Measurements from ENCODE around the gene FCHSD2.
"Not testable (repeated sequence)": the region's sequence is repeated elsewhere in the genome, so short reads cannot be mapped to it uniquely, and the experiment has no call there.

The FCHSD2 gene

GRCh38 chr11:73116636-73117035, 25.5 kb downstream of the FCHSD2 start:
- no peak for DNase-seq

- no peak for DNase-seq
Measured at GRCh38 chr11:73114835-73115220, 27.3 kb downstream of the FCHSD2 start.

GRCh38 chr11:73114110-73114834, 27.8 kb downstream of the FCHSD2 start:
- DNase-seq: no peak

GRCh38 chr11:73113426-73113825, 28.7 kb downstream of the FCHSD2 start:
- DNase-seq: no peak

- DNase-seq: no peak
Measured at GRCh38 chr11:73107597-73107996, 34.5 kb downstream of the FCHSD2 start.

GRCh38 chr11:73106347-73106746, 35.8 kb downstream of the FCHSD2 start:
- DNase-seq: no peak

- no peak for DNase-seq
Measured at GRCh38 chr11:73100578-73100977, 41.5 kb downstream of the FCHSD2 start.

- no peak for DNase-seq
Measured at GRCh38 chr11:73099512-73100266, 42.4 kb downstream of the FCHSD2 start.

GRCh38 chr11:73095613-73096012, 46.5 kb downstream of the FCHSD2 start:
- DNase-seq: no peak

GRCh38 chr11:73091521-73092305, 50.4 kb downstream of the FCHSD2 start:
- no peak for DNase-seq

- DNase-seq: no peak
Measured at GRCh38 chr11:73087730-73088129, 54.4 kb downstream of the FCHSD2 start.

- no peak for DNase-seq
Measured at GRCh38 chr11:73085189-73085875, 56.8 kb downstream of the FCHSD2 start.

- DNase-seq: no peak
Measured at GRCh38 chr11:73078631-73079030, 63.5 kb downstream of the FCHSD2 start.

- DNase-seq: no peak
Measured at GRCh38 chr11:73077454-73077853, 64.7 kb downstream of the FCHSD2 start.

GRCh38 chr11:73074319-73074718, 67.8 kb downstream of the FCHSD2 start:
- DNase-seq: no peak

GRCh38 chr11:73072935-73073481, 69.1 kb downstream of the FCHSD2 start:
- DNase-seq: peak; percentile 12

- no peak for DNase-seq
Measured at GRCh38 chr11:73070653-73071052, 71.5 kb downstream of the FCHSD2 start.

GRCh38 chr11:73061857-73062424, 80.2 kb downstream of the FCHSD2 start:
- not testable (repeated sequence) for DNase-seq

GRCh38 chr11:73061434-73061833, 80.7 kb downstream of the FCHSD2 start:
- DNase-seq: not testable (repeated sequence)

- DNase-seq: no peak
Measured at GRCh38 chr11:73059915-73060314, 82.2 kb downstream of the FCHSD2 start.

- no peak for DNase-seq
Measured at GRCh38 chr11:73058989-73059674, 83.0 kb downstream of the FCHSD2 start.

Data from NCI-H2227 treated with DMSO at 0.1 percent for 48 hours (cell line).